OCI-LY7 (cell line): ENCODE results near the gene ADSS1. TPM values are rescaled to one million over a fixed set of nuclear protein-coding genes. Genes with fewer than 3 reads are reported as not detected.
A peak's percentile ranks its signal among the peaks of the same experiment; 100 is the strongest.

Experiments used
- BruUV-seq: library from RNA; stranded (reverse); fragments of 400-500 nt; replicated peaks from 2 replicates; lab custom pipeline; 2021; lab: Mats Ljungman, UMichigan
- CTCF ChIA-PET: fragments of 300-600 bp; sonication (Branson Sonifier 250); formaldehyde crosslinking; loops from one replicate; lab custom pipeline; 2022; ENCODE audit warnings: antibody characterized with exemption; ENCODE audit not compliant: unreplicated experiment; lab: Charles Lee
- POLR2A ChIA-PET: fragments of 300-600 bp; sonication (Branson Sonifier 250); formaldehyde crosslinking; loops from one replicate; lab custom pipeline; 2022; ENCODE audit warnings: antibody characterized with exemption; lab: Charles Lee
- DNase-seq: peaks from one replicate; pipeline ENCODE4 v3.0.0-alpha.2; 2015; ENCODE audit warnings: low spot score
- H2AFZ ChIP-seq: fragments of 200-600 bp; sonication (generic), shearing (Covaris generic); 2 replicates; pipeline ENCODE4 v1.6.1; 2014; ENCODE audit warnings: mild to moderate bottlenecking, antibody characterized with exemption, low read length, moderate library complexity
- H3K27ac ChIP-seq: fragments of 200-600 bp; sonication (generic); 2 replicates; pipeline ENCODE4 v1.5.1; 2014; ENCODE audit warnings: mixed run types, low read depth, mild to moderate bottlenecking, moderate library complexity, low read length, inconsistent platforms; ENCODE audit not compliant: poor library complexity, severe bottlenecking
- H3K36me3 ChIP-seq: fragments of 200-600 bp; sonication (generic); 2 replicates; pipeline ENCODE4 v1.6.1; 2014; ENCODE audit warnings: mild to moderate bottlenecking, antibody characterized with exemption, low read length, moderate library complexity, mixed read lengths; ENCODE audit not compliant: insufficient read depth
- H3K4me1 ChIP-seq: fragments of 200-600 bp; sonication (generic); 2 replicates; pipeline ENCODE4 v1.5.1; 2014; ENCODE audit warnings: mild to moderate bottlenecking, low read length; ENCODE audit not compliant: insufficient read depth, poor library complexity, severe bottlenecking
- H3K4me2 ChIP-seq: fragments of 200-600 bp; sonication (generic); 2 replicates; pipeline ENCODE4 v1.6.1; 2014; ENCODE audit warnings: mild to moderate bottlenecking, low read length
- H3K4me3 ChIP-seq: fragments of 200-600 bp; sonication (generic); 2 replicates; pipeline ENCODE4 v1.5.1; 2014; ENCODE audit warnings: mild to moderate bottlenecking, low read depth, low read length; ENCODE audit not compliant: poor library complexity, severe bottlenecking
- H3K79me2 ChIP-seq: fragments of 200-600 bp; sonication (generic); 2 replicates; pipeline ENCODE4 v1.6.1; 2016; ENCODE audit warnings: low read depth, mild to moderate bottlenecking, low read length, moderate library complexity, mixed read lengths; ENCODE audit not compliant: insufficient read depth
- H3K9me2 ChIP-seq: fragments of 200-600 bp; sonication (generic); 2 replicates; pipeline ENCODE4 v1.6.1; 2016; ENCODE audit warnings: mild to moderate bottlenecking, low read length, mixed read lengths; ENCODE audit not compliant: insufficient read depth
- H3K9me3 ChIP-seq: fragments of 200-600 bp; sonication (generic); 2 replicates; pipeline ENCODE4 v1.6.1; 2014; ENCODE audit warnings: mild to moderate bottlenecking, mixed run types, low read length, mixed read lengths
- H4K20me1 ChIP-seq: fragments of 200-600 bp; sonication (generic); 2 replicates; pipeline ENCODE4 v1.6.1; 2014; ENCODE audit warnings: mild to moderate bottlenecking, antibody characterized with exemption, low read length, moderate library complexity, mixed read lengths; ENCODE audit not compliant: insufficient read depth
- CTCF ChIP-seq: fragments of 200-600 bp; sonication (generic); conservative IDR thresholded peaks from 2 replicates; pipeline ENCODE4 v1.5.1; 2014; ENCODE audit warnings: mild to moderate bottlenecking, antibody characterized with exemption, low read length, moderate library complexity, mixed read lengths
- EZH2phosphoT487 ChIP-seq: fragments of 200-600 bp; sonication (generic); IDR thresholded peaks from 2 replicates; pipeline ENCODE4 v1.6.1; 2018; ENCODE audit warnings: low read depth, borderline replicate concordance, mild to moderate bottlenecking, mixed run types, antibody characterized with exemption, low read length, moderate library complexity, mixed read lengths
- intact Hi-C: fragments of 100-400 bp; cut with micrococcal nuclease; formaldehyde crosslinking; loops from one replicate; pipeline ENCODE4 v1.10.0; 2022; ENCODE audit not compliant: unreplicated experiment
- total RNA-seq, 2 experiments: library from RNA; depleted of rRNA in 1 of 2; stranded (reverse); fragments of >200 nt in 1 of 2; shearing (Covaris generic) in 1 of 2; gene quantifications; 2 replicates each; pipeline ENCODE4 v1.2.3, GENCODE V29; 2014 to 2022

Gene ADSS1
- total RNA-seq, 2 experiments from 2014 or later, result 2.8 TPM; not detected in 1

- ChIA-PET CTCF (interaction anchor here (0.6 to 0.8 kb wide), 4 partner anchors 16 to 621 kb away, joined by 3 to 7 read pairs (median 5); partner anchors contain the start of gene SIVA1), POLR2A (interaction anchor here (1.5 kb wide), 1 partner anchor 16 kb away, joined by 3 read pairs; the partner anchor contains the start of gene SIVA1)
- Histone ChIP-seq H3K27ac (no peak overlapping the region), H3K4me2 (no peak overlapping the region), H2AFZ (no peak overlapping the region), H3K9me3 (no peaks in the 10 kb centered on the region), H4K20me1 (no peaks in the 10 kb centered on the region), H3K36me3 (peaks cover 56% of the 10 kb centered on the region), H3K79me2 (no peaks in the 10 kb centered on the region), H3K9me2 (no peaks in the 10 kb centered on the region), H3K4me3 (no peak overlapping the region), H3K4me1 (peaks cover 4% of the 10 kb centered on the region)
- intact Hi-C loops, result loop anchor here (1.0 to 2.0 kb wide), 3 partner anchors 58 to 128 kb away; no protein-coding TSS in a partner anchor
- TF ChIP-seq EZH2phosphoT487, result no peak
- TF ChIP-seq CTCF, result peak; percentile 78
- BruUV-seq, result no TSS peak
- DNase-seq, result peak; percentile 81
Measured at GRCh38 chr14:104768437-104769323, 44.7 kb downstream of the ADSS1 start.

GRCh38 chr14:104769324-104770071 is 45.5 kb downstream of the ADSS1 start:
- no peaks in the 10 kb centered on the region for H3K9me2 ChIP-seq
- no peak for DNase-seq
- peaks cover 4% of the 10 kb centered on the region for H3K4me1 ChIP-seq
- H3K27ac ChIP-seq, result no peak overlapping the region
- intact Hi-C loops, result loop anchor here (2.0 kb wide), 1 partner anchor 101 kb away; no protein-coding TSS in a partner anchor
- no peaks in the 10 kb centered on the region for H3K9me3 ChIP-seq
- TF ChIP-seq EZH2phosphoT487 (no peak), CTCF (no peak)
- TSS peak; percentile 90 for BruUV-seq
- CTCF ChIA-PET, result interaction anchor here (0.6 kb wide), 1 partner anchor 140 kb away, joined by 3 read pairs; no protein-coding TSS in a partner anchor
- no peaks in the 10 kb centered on the region for H4K20me1 ChIP-seq
- peaks cover 56% of the 10 kb centered on the region for H3K36me3 ChIP-seq
- no peak overlapping the region for H3K4me3 ChIP-seq
- H2AFZ ChIP-seq, result no peak overlapping the region
- H3K79me2 ChIP-seq, result no peaks in the 10 kb centered on the region
- POLR2A ChIA-PET, result interaction anchor here (1.5 kb wide), 1 partner anchor 17 kb away, joined by 3 read pairs; the partner anchor contains the start of gene SIVA1
- H3K4me2 ChIP-seq, result no peak overlapping the region
